Choroid plexus epithelial cell (primary cell): ENCODE measurements around the gene MYO1D.

ENCODE experiments used
- DNase-seq: peaks from one replicate; pipeline ENCODE4 v3.0.0-alpha.2; 2010; ENCODE audit warnings: low read depth
- H3K4me3 ChIP-seq: 2 replicates; pipeline ENCODE4 v1.5.1; 2011; ENCODE audit warnings: low read depth, mild to moderate bottlenecking, control low read depth, low read length, moderate library complexity
- CTCF ChIP-seq: conservative IDR thresholded peaks from 2 replicates; pipeline ENCODE4 v1.5.1; 2011; ENCODE audit warnings: low read depth, mild to moderate bottlenecking, control low read depth, inconsistent platforms, low read length, moderate library complexity

The MYO1D gene

GRCh38 chr17:32510466-32510865 lies 366.5 kb downstream of the MYO1D start:
- DNase-seq: no peak
- no peak overlapping the region for H3K4me3 ChIP-seq
- no peak for TF ChIP-seq CTCF

- DNase-seq: no peak
- no peak for TF ChIP-seq CTCF
- H3K4me3 ChIP-seq: no peak overlapping the region
Measured at GRCh38 chr17:32508926-32509325, 368.0 kb downstream of the MYO1D start.

GRCh38 chr17:32504166-32504990 lies 372.5 kb downstream of the MYO1D start:
- no peak for TF ChIP-seq CTCF
- no peak overlapping the region for H3K4me3 ChIP-seq
- no peak for DNase-seq

GRCh38 chr17:32503251-32504165 lies 373.4 kb downstream of the MYO1D start:
- TF ChIP-seq CTCF: no peak
- H3K4me3 ChIP-seq: no peak overlapping the region
- no peak for DNase-seq

GRCh38 chr17:32502710-32503109 lies 374.2 kb downstream of the MYO1D start:
- H3K4me3 ChIP-seq: no peak overlapping the region
- DNase-seq: no peak
- no peak for TF ChIP-seq CTCF

GRCh38 chr17:32502013-32502412 lies 374.9 kb downstream of the MYO1D start:
- DNase-seq: no peak
- no peak overlapping the region for H3K4me3 ChIP-seq
- no peak for TF ChIP-seq CTCF
